Neuron (in vitro differentiated cells): ENCODE results near the gene CUL3.
"Not testable (repeated sequence)": the region's sequence is repeated elsewhere in the genome, so short reads cannot be mapped to it uniquely, and the experiment has no call there.

Experiments used
- H2AFZ ChIP-seq: one replicate; pipeline ENCODE4 v1.6.1; 2013; ENCODE audit warnings: low read depth, mild to moderate bottlenecking, inconsistent platforms, low read length, moderate library complexity
- H3K27me3 ChIP-seq: one replicate; pipeline ENCODE4 v1.6.1; 2013; ENCODE audit warnings: low read length; ENCODE audit not compliant: insufficient read depth
- H3K36me3 ChIP-seq: one replicate; pipeline ENCODE4 v1.6.1; 2013; ENCODE audit warnings: low read length; ENCODE audit not compliant: insufficient read depth
- H3K4me1 ChIP-seq: one replicate; pipeline ENCODE4 v1.6.1; 2013; ENCODE audit warnings: low read length; ENCODE audit not compliant: insufficient read depth
- H3K4me3 ChIP-seq: 2 replicates; pipeline ENCODE4 v1.5.1; 2013; ENCODE audit warnings: mild to moderate bottlenecking, low read length, moderate library complexity
- H3K9me3 ChIP-seq: one replicate; pipeline ENCODE4 v1.6.1; 2013; ENCODE audit warnings: low read length

CUL3 gene

DNA sequence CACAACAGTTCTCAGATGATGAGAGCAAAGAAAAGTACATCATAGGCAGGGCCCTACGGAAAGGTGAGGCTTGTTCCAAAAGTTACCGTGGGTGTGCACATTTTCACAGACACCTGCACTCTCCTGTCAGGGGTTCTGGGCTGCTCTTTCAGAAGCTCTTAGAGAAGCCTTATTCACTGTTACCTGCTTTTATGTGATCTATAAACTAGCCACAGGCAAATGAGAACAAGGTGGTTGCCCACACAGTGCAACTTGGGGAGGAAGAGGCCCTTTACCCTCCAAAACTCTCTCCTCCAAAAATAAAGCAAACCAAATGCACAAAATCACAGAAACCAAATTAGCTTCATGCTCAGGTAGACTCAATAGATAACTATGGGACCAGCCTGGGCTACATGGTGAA, 11.1 kb upstream of the CUL3 start:
- Histone ChIP-seq H3K36me3 (no peaks in the 10 kb centered on the region), H3K27me3 (no peaks in the 10 kb centered on the region), H3K9me3 (no peaks in the 10 kb centered on the region)

DNA sequence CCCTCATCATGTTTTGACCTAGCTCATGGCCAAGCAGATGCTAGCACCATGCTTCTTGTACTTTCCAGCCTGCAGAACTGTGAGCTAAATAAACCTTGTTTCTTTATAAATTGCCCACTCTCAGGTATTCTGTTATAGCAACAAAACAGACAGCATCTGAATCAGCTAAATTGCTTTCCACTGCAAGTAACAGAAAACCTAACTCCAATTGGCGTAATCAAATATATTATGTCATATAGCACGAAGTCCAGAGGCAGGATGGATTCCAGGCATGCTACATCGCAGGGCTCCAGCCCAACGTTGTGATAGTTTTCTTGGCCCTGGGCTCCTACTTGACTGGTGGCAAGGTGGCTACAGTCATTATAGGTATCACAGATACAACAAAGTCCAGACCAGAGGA, 10.4 kb upstream of the CUL3 start:
- Histone ChIP-seq H3K27me3 (no peaks in the 10 kb centered on the region), H2AFZ (no peak overlapping the region), H3K9me3 (no peaks in the 10 kb centered on the region), H3K4me1 (no peaks in the 10 kb centered on the region), H3K4me3 (no peak overlapping the region), H3K36me3 (no peaks in the 10 kb centered on the region)

More for the DNA sequence above, 11.1 kb upstream of the CUL3 start:
- Histone ChIP-seq H2AFZ (no peak overlapping the region), H3K4me3 (no peak overlapping the region), H3K4me1 (no peaks in the 10 kb centered on the region)

DNA sequence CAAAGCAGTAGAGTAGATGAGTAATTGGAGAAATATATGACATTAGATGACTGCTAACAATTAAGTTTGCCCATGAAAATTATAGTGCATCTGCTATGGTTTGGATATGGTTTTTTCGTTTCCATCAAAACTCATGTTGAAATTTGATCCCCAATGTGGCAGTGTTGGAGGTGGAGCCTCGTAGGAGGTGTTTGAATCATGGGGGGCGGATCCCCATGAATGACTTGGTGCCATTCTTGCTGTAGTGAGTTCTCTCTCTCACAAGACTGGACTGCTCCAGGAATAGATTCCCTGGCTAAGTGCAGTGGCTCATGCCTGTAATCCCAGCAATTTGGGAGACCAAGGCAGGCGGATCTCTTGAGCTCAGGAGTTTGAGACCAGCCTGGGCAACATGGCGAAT, 9.7 kb upstream of the CUL3 start:
- Histone ChIP-seq H2AFZ (no peak overlapping the region), H3K4me3 (no peak overlapping the region), H3K27me3 (no peaks in the 10 kb centered on the region), H3K9me3 (no peaks in the 10 kb centered on the region), H3K36me3 (no peaks in the 10 kb centered on the region), H3K4me1 (no peaks in the 10 kb centered on the region)

- H3K4me1 ChIP-seq: peaks cover 4% of the 10 kb centered on the region
- no peaks in the 10 kb centered on the region for H3K36me3 ChIP-seq
- H3K4me3 ChIP-seq: no peak overlapping the region
- no peaks in the 10 kb centered on the region for H3K9me3 ChIP-seq
- H3K27me3 ChIP-seq: no peaks in the 10 kb centered on the region
- H2AFZ ChIP-seq: no peak overlapping the region
These were observed 6.1 kb upstream of the CUL3 start for GRCh38 chr2:224591220-224591619.

DNA sequence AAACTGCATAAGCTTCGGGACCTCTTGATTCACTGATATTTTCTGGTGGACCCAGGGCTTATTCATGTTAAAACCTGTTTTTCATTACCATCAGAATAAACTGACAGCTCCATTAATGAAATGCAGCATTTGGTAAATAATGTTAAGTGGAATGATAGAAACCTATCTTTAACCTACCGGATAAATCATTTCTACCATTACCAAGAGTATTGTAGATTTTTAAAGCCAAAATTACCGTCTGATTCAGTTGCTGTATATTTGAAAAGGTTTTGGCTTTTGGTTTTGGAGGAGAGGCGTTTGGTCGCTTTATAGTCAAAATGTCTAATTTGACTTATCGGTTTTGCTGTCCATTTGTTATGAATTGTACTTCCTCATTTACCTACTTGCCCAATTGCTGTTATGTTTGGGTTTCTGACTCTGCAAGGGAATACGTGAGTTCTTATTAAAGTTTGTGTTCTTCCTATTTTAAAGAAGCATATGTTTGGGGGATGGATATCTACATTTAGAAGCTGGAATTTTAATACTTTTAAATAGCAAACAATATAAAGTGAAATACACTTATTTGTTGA, 1.0 kb upstream of the CUL3 start:
- Histone ChIP-seq H3K4me1 (peaks cover 19% of the 10 kb centered on the region), H3K9me3 (peaks cover 2% of the 10 kb centered on the region), H3K4me3 (peak overlapping the region; percentile 63), H3K36me3 (peaks cover 8% of the 10 kb centered on the region), H2AFZ (peak overlapping the region; percentile 39), H3K27me3 (no peaks in the 10 kb centered on the region)

DNA sequence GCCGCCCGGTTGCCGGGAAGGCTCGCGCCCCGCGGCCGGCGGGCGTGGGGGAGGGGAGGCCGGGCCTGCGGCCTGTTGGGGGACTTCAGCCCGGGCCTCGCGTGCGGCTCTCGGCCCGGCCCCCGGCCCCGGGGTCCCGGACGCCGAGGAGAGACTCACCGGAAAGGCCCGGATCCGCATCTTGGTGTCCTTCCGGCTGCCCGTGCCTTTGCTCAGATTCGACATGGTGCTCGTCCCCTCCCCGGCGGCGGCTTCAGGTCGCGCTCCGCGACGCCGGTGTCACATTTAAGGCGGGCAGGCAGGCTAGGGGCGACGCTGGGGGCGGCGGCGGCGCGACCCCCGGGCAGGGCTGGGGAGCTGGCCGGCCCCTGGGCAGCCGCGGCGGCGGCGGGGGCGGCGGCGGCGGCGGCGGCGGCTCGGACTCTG, 365 bp downstream of the CUL3 start:
- Histone ChIP-seq H3K36me3 (peaks cover 12% of the 10 kb centered on the region), H3K9me3 (peaks cover 5% of the 10 kb centered on the region), H3K27me3 (no peaks in the 10 kb centered on the region), H3K4me1 (peaks cover 19% of the 10 kb centered on the region), H2AFZ (no peak overlapping the region), H3K4me3 (peak overlapping the region; percentile 100)

DNA sequence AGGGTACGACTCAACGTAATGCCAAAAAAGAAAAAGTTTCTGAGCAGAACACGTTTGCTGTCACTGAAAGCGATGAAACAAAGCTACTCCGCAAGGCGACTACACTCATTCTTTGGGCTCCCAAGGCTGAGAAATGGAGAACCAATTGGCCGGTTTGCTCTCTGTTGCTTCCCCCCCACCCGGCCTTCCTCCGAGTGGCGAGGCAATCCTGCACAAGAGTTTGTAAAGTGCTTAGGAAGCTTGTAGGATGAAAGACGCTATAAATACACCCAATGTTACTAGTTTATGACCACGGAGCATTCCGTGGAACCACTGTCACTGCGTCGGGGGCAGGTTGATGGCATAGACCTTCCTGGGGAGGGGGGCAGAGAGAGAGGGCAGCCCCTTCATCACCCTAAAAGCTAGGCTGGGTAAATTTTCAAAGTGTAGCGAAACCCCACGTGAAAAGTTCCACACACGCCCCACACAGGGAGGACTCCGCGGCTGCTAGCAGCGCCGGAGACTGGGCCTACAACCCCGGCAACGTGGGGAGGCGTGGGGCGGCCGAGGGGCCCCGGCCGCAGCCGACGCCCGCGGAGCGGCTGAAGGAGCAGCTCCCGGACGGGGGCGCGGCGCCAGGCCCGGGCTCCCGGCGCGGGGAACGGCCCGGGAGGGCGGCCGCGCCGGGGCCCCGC, 915 bp downstream of the CUL3 start:
- Histone ChIP-seq H2AFZ (no peak overlapping the region), H3K4me1 (peaks cover 19% of the 10 kb centered on the region), H3K4me3 (peak overlapping the region; percentile 100), H3K36me3 (peaks cover 12% of the 10 kb centered on the region), H3K9me3 (peaks cover 5% of the 10 kb centered on the region), H3K27me3 (no peaks in the 10 kb centered on the region)

GRCh38 chr2:224583033-224583432, 2.1 kb downstream of the CUL3 start:
- H2AFZ ChIP-seq: not testable (repeated sequence)
- peak overlapping the region; percentile 100 for H3K4me3 ChIP-seq

DNA sequence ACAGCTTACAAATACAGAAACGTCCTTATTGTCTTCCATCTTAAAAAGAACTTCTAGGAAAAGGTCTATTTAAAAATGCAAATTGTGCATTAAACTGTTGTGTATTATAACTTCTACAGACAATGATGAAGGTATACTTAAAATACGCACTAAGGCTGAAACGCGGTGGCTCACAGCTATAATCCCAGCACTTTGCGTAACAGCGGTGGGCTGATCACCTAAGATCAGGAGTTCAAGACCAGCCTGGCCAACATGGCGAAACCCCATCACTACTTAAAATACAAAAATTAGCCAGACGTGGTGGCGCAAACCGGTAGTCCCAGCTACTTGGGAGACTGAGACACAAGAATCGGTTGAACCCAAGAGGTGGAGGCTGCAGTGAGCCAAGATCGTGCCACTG, 4.9 kb downstream of the CUL3 start:
- Histone ChIP-seq H2AFZ (no peak overlapping the region), H3K36me3 (peaks cover 12% of the 10 kb centered on the region), H3K4me3 (no peak overlapping the region), H3K9me3 (peaks cover 6% of the 10 kb centered on the region), H3K27me3 (no peaks in the 10 kb centered on the region), H3K4me1 (peaks cover 11% of the 10 kb centered on the region)

More at GRCh38 chr2:224583033-224583432, 2.1 kb downstream of the CUL3 start:
- Histone ChIP-seq H3K4me1 (peaks cover 19% of the 10 kb centered on the region), H3K36me3 (peaks cover 12% of the 10 kb centered on the region)
- not testable (repeated sequence) for H3K9me3 ChIP-seq, H3K27me3 ChIP-seq

GRCh38 chr2:224579411-224579810, 5.8 kb downstream of the CUL3 start:
- Histone ChIP-seq H3K36me3 (peaks cover 12% of the 10 kb centered on the region), H3K27me3 (no peaks in the 10 kb centered on the region), H3K4me1 (peaks cover 11% of the 10 kb centered on the region), H3K9me3 (peaks cover 6% of the 10 kb centered on the region), H3K4me3 (no peak overlapping the region), H2AFZ (no peak overlapping the region)

DNA sequence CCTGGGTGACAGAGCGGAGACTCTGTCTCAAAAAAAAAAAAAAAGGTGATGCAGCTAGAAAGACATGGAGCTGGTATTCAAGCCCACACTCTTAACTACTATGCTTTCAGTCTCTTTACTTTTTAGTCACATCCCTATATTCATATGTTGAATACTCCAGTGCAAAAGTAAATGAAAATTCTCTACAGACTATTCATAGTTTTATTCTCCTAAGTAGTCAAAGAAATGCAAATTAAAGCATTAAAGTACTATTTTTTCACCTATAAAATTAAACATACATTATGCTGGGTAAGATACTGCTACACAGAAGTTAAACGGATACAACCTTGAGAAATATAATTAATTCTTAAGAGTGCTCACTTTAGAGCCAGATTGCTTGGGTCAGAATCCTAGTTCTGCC, 7.6 kb downstream of the CUL3 start:
- Histone ChIP-seq H3K27me3 (no peaks in the 10 kb centered on the region), H2AFZ (no peak overlapping the region), H3K4me3 (no peak overlapping the region), H3K4me1 (no peaks in the 10 kb centered on the region), H3K9me3 (peaks cover 6% of the 10 kb centered on the region), H3K36me3 (peaks cover 8% of the 10 kb centered on the region)

GRCh38 chr2:224576088-224576715, 9.0 kb downstream of the CUL3 start:
- H3K4me3 ChIP-seq: no peak overlapping the region
- H3K27me3 ChIP-seq: no peaks in the 10 kb centered on the region
- H3K36me3 ChIP-seq: peaks cover 4% of the 10 kb centered on the region
- H3K4me1 ChIP-seq: no peaks in the 10 kb centered on the region
- no peak overlapping the region for H2AFZ ChIP-seq
- peaks cover 4% of the 10 kb centered on the region for H3K9me3 ChIP-seq

DNA sequence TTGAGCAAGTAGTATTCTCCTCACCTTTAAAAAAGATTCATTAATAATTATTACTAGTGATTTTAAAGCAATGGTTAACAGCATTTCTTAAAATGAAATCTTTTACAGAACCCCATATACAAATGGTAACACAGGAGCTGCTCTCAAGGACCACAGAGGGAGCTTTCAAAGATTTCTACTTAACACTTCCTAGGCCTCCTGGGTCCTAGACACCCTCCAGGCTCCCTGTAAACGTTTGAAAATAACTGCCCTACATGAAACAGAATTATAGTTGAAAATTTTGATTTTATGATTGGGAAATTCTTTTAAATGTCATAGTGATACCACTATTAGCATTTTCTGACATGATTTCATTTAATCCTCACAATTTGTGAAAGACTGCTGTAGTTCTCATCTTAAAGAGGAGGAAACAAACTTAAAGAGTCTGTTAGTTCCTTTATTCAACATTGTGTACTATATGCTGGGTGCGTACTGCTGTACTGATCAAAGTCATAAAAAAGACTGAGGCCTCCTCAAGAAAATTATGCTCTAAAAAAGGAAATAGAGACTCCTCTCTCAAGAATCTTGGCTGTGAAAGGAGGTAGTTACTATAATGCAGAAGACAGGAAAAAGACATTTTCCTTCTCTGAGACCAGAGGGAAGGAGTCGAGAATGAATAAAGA, 10.6 kb downstream of the CUL3 start:
- Histone ChIP-seq H2AFZ (no peak overlapping the region), H3K9me3 (peaks cover 1% of the 10 kb centered on the region), H3K36me3 (no peaks in the 10 kb centered on the region), H3K4me3 (no peak overlapping the region), H3K4me1 (peaks cover 5% of the 10 kb centered on the region), H3K27me3 (no peaks in the 10 kb centered on the region)
